ACC112 (cell line): ENCODE measurements around the gene DIRAS3.
A peak's percentile ranks its signal among the peaks of the same experiment; 100 is the strongest.

Experiments
- H2AFZ ChIP-seq: fragments of 200-600 bp; sonication (generic); one replicate; pipeline ENCODE4 v1.6.0; 2017; ENCODE audit warnings: antibody characterized with exemption, low read length; ENCODE audit not compliant: unreplicated experiment
- H3K27ac ChIP-seq: fragments of 200-600 bp; sonication (generic); 2 replicates; pipeline ENCODE4 v1.5.1; 2014; ENCODE audit warnings: low read depth, mild to moderate bottlenecking, antibody characterized with exemption, low read length, moderate library complexity
- H3K27me3 ChIP-seq: fragments of 200-600 bp; sonication (generic); 2 replicates; pipeline ENCODE4 v1.6.1; 2014; ENCODE audit warnings: mild to moderate bottlenecking, antibody characterized with exemption, low read length, moderate library complexity, mixed read lengths; ENCODE audit not compliant: insufficient read depth
- H3K36me3 ChIP-seq: fragments of 200-600 bp; sonication (generic); 2 replicates; pipeline ENCODE4 v1.6.1; 2016; ENCODE audit warnings: mild to moderate bottlenecking, antibody characterized with exemption, low read length, moderate library complexity, mixed read lengths; ENCODE audit not compliant: insufficient read depth
- H3K4me1 ChIP-seq: fragments of 200-600 bp; sonication (generic); one replicate; pipeline ENCODE4 v1.6.1; 2016; ENCODE audit warnings: low read length, mixed read lengths; ENCODE audit not compliant: insufficient read depth, unreplicated experiment, control insufficient read depth
- H3K4me3 ChIP-seq: fragments of 200-600 bp; sonication (generic); 2 replicates; pipeline ENCODE4 v1.5.1; 2014; ENCODE audit warnings: mild to moderate bottlenecking, low read depth, low read length
- H3K79me2 ChIP-seq: fragments of 200-600 bp; sonication (generic); one replicate; pipeline ENCODE4 v1.6.0; 2016; ENCODE audit warnings: low read length; ENCODE audit not compliant: control insufficient read depth, unreplicated experiment, insufficient read depth

Gene DIRAS3

DNA sequence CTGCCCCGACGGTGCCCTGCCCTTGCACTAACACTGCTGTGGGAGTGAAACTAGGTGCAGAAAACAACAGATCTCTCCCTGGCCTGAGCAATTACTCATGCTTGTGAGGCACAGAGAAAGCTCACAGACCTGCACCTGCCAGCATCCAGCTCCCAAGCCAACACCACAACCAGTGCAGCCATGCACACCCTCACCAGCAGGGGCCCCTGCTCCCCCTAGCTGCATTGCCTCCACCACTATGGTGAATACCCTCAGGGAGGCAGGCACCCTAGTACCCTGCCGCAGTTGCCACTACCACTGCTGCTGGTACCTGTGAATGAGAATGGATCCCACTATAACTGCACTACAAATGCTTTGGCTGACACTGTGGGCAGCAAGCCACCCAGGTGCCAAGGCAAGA, 7.1 kb upstream of the DIRAS3 start:
- no peak overlapping the region for H3K27ac ChIP-seq
- H3K4me3 ChIP-seq, result no peak overlapping the region

DNA sequence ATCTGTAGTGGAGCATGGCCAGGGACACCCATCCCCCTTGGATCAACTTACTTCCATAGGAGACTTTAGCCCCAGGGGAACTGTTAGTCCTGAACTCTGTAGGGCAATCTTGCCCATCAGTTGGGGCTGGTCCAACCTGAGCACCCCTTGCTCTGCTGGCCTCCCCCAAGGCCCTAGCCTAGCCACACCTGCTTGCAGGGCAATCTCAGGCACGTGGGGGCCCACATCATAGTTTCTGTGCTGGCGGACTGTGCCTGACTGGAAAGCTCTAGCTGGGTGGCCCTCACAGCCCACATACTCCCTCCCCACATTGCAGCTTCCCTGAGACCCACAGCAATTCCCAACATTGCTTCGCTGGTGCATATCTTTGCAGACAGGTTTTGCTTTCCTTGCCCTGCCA, 6.6 kb upstream of the DIRAS3 start:
- H3K79me2 ChIP-seq, result no peaks in the 10 kb centered on the region
- no peak overlapping the region for H2AFZ ChIP-seq
- no peaks in the 10 kb centered on the region for H3K36me3 ChIP-seq
- H3K4me3 ChIP-seq, result no peak overlapping the region
- no peaks in the 10 kb centered on the region for H3K27me3 ChIP-seq
- no peak overlapping the region for H3K27ac ChIP-seq
- no peaks in the 10 kb centered on the region for H3K4me1 ChIP-seq

More for the DNA sequence above, 7.1 kb upstream of the DIRAS3 start:
- Histone ChIP-seq H3K79me2 (no peaks in the 10 kb centered on the region), H3K4me1 (no peaks in the 10 kb centered on the region), H2AFZ (no peak overlapping the region), H3K27me3 (no peaks in the 10 kb centered on the region), H3K36me3 (no peaks in the 10 kb centered on the region)

DNA sequence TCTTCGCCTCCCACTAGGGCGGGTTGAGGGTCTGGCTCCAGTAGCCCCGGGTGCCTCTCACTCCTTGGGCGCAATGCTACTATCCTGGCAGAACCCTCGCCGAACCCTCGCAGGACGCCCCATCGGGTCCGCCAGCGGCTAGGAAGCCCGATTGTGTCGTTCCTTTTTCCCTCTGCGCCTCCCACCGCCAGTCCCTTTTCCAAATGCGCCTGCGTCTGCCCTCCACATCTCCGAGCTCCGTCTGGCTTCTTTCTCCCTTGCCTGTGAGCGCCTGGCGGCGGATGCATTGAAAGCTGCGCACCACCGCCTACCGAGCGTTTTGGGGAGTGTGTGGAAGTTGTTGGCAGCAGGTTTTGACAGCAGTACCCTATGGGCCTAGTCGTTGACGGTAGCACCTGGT, 1.0 kb upstream of the DIRAS3 start:
- Histone ChIP-seq H2AFZ (peak overlapping the region; percentile 10), H3K27me3 (no peaks in the 10 kb centered on the region), H3K4me1 (no peaks in the 10 kb centered on the region), H3K36me3 (no peaks in the 10 kb centered on the region), H3K4me3 (peak overlapping the region; percentile 70), H3K27ac (no peak overlapping the region), H3K79me2 (no peaks in the 10 kb centered on the region)

DNA sequence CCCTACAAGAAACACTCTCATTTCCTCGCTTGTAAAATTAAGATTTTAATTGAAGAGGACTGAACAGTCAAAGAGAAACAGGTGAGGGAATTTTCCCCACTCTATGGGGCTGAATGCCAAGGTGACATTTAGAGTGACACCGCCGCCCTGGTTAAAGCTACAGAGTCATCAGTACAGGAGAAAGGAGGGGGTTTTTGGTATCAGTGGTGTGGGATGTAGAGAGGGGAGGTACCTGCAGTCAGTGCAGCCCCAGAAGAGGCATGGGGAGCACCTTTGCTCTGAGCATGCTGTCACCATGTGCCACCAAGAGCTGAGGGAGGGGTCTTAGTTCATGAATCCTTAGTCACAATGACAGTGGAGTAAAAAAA, 2.8 kb downstream of the DIRAS3 start:
- Histone ChIP-seq H3K4me1 (no peaks in the 10 kb centered on the region), H2AFZ (no peak overlapping the region), H3K27ac (no peak overlapping the region), H3K4me3 (no peak overlapping the region), H3K36me3 (no peaks in the 10 kb centered on the region), H3K79me2 (no peaks in the 10 kb centered on the region), H3K27me3 (no peaks in the 10 kb centered on the region)

DNA sequence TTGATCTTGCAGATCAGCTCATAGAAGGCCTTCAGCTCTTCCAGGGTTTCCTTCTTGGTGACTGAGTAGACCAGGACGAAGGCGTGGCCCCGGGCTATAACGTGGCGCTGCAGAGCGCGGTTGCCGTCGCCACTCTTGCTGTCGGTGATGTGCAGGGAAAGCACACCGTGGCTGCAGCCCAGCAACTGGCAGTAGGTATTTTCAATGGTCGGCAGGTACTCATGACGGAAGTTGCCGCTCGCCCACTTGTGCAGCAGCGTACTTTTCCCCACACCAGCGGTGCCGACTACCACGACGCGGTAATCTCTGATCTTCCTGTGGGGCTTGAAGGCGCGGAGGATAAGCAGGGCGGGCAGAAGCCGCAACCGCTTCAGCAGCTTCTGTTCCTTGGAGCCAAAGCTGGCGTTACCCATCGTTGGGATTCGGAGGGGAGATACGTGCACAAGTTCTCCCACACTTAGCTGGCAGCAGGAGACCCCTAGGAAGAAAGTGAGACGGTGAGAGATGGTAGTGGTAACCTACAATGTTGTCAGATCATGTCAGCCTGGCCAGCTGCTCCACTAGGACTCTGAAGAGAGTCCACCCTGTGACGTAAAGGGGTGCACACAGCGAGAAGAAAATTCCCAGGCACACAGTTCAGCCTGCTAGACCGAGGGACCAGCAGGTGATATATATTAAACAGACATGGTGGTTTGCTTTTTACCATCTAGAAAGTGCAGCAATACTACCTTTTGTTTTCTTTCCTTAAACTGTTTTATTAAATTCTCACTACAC, 3.4 kb downstream of the DIRAS3 start:
- H3K4me1 ChIP-seq, result no peaks in the 10 kb centered on the region
- no peak overlapping the region for H3K27ac ChIP-seq
- no peaks in the 10 kb centered on the region for H3K79me2 ChIP-seq
- no peaks in the 10 kb centered on the region for H3K36me3 ChIP-seq
- H3K27me3 ChIP-seq, result no peaks in the 10 kb centered on the region
- no peak overlapping the region for H2AFZ ChIP-seq
- no peak overlapping the region for H3K4me3 ChIP-seq

DNA sequence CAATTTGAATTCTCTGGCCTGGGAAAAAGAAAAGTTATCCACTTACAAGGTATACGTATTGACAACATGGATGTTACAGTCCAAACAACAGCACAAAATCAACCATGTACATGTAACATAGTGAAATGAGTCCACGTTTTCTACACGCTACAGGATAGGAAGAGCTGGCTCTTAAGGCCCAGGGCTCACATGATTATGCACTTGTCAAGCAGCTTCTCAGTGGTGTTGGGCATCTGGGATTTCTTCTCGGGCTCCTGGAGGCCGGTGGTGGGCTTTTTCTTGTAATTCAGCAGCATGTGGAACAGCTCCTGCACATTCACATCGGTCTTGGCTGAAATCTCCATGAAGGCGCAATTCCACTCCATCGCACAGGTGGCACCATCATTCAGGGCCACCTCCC, 4.0 kb downstream of the DIRAS3 start:
- no peak overlapping the region for H3K27ac ChIP-seq
- H3K4me1 ChIP-seq, result no peaks in the 10 kb centered on the region
- H3K27me3 ChIP-seq, result no peaks in the 10 kb centered on the region
- no peaks in the 10 kb centered on the region for H3K36me3 ChIP-seq
- H3K79me2 ChIP-seq, result no peaks in the 10 kb centered on the region
- no peak overlapping the region for H3K4me3 ChIP-seq
- H2AFZ ChIP-seq, result no peak overlapping the region

DNA sequence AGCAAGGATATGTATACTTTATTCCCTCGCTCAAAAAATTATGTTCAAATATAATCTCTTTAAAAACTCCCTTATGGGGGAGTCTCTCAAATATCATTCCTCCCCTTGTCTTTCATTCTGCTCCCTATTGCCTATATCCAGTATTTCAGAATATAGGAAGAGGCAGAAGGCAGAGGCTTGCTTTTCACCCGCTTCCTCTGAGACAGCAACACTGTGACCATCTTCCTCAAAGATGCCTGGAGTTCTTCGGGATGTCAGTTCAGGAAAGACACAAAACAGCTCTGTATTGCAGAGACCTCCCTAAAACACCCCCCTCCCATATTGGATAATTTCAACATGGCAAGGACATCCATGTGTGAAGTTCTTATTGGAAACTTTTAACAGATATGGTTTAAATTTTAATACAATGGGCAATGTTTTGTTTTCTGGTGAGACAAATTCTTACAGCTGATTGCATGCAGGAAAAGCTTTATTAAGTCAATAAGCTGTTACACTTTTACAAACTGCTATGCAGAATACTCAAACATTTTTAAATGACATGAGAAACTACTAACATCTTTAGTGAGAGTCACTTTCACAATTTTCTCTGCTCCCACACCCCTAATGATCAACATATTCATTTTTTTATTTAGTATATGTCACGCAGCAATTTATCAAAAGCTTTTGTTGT, 4.8 kb downstream of the DIRAS3 start:
- H3K27ac ChIP-seq, result no peak overlapping the region
- H3K36me3 ChIP-seq, result no peaks in the 10 kb centered on the region
- H3K4me3 ChIP-seq, result no peak overlapping the region
- no peaks in the 10 kb centered on the region for H3K4me1 ChIP-seq
- no peak overlapping the region for H2AFZ ChIP-seq
- no peaks in the 10 kb centered on the region for H3K27me3 ChIP-seq
- H3K79me2 ChIP-seq, result no peaks in the 10 kb centered on the region

DNA sequence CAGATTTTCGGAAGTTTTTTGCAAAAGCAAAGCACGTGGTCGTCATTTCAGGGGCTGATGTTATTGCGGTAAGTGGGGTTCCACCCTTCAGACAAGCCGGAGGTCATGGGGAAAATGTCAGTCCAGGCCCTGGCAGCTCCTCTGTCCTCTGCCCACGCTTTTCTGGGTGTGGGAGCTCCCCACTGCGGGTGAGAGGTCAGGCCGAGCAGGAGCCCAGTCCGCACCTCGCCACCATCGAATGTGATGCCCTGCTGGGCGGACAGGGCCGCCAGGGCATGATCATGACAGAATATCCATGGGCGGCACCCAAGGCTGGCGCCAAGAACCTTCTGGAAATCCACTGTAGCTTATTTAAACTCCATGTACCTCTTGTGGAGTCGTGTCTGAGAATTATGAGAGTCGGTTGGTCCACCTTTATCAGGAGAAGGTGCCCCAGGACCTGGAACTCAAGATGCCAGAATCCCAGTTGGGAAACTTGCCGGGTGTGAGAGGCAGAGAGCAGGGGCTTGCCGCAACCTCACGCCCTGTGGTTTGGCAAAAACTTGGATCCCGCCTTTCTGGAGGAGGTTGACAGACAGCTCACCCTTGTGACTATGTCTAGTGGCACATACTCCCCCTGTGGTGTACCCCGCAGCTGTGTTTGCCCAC, 6.9 kb downstream of the DIRAS3 start:
- no peak overlapping the region for H3K4me3 ChIP-seq
- no peaks in the 10 kb centered on the region for H3K4me1 ChIP-seq
- H3K79me2 ChIP-seq, result no peaks in the 10 kb centered on the region
- no peak overlapping the region for H3K27ac ChIP-seq
- H3K36me3 ChIP-seq, result no peaks in the 10 kb centered on the region
- H3K27me3 ChIP-seq, result no peaks in the 10 kb centered on the region
- H2AFZ ChIP-seq, result no peak overlapping the region

DNA sequence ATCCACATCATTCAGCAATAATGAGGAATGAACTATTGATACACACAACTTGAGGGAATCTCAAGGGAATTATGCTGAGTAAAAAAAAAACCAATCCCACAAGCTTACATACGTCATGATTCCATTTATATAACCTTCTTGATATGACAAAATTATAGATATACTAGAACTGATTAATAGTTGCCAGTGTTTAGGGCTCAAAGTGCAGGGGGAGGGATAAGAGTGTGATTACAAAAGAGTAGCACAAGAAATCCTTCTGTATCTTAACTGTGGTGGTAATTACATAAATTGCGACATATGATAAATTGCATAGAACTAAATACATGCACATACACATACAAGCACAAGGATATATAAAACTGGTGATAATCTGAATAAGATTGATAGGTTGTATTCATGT, 13.5 kb downstream of the DIRAS3 start:
- Histone ChIP-seq H3K79me2 (no peaks in the 10 kb centered on the region), H3K27me3 (no peaks in the 10 kb centered on the region), H3K27ac (no peak overlapping the region), H2AFZ (no peak overlapping the region), H3K36me3 (no peaks in the 10 kb centered on the region), H3K4me1 (no peaks in the 10 kb centered on the region), H3K4me3 (no peak overlapping the region)

DNA sequence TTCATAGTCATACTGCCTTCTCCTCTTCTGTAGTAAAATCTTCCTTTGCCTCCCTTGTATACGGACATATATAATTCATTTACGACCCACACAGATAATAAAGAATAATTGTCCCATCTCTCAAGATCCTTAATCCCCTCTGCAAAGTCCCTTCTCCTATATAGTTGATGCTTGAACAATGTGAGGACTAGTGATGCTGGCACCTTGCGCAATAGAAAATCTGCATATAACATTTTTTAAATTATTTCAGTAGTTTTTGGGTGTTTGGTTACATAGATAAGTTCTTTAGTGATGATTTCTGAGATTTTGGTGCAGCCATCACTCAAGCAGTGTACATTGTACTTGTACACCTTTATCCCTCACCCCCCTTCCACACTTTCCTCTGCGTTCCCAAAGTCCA, 21.0 kb downstream of the DIRAS3 start:
- Histone ChIP-seq H3K79me2 (no peaks in the 10 kb centered on the region), H3K27ac (no peak overlapping the region), H3K4me3 (no peak overlapping the region), H3K36me3 (no peaks in the 10 kb centered on the region), H2AFZ (no peak overlapping the region), H3K27me3 (no peaks in the 10 kb centered on the region), H3K4me1 (no peaks in the 10 kb centered on the region)

DNA sequence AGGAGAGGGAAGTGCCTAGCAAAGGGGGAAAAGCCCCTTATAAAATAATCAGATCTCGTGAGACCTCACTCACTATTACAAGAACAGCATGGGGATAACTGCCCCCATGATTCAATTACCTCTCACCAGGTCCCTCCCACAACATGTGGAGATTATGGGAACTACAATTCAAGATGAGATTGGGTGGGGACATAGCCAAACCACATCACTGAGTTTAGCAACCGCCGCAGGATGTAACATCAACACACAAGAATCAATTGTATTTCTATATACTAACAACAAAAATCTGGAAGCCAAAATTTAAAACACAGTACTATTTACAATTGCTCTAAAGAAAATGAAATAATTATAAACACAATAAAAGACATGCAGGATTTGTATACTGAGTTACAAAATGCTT, 21.9 kb downstream of the DIRAS3 start:
- H3K36me3 ChIP-seq, result no peaks in the 10 kb centered on the region
- no peaks in the 10 kb centered on the region for H3K79me2 ChIP-seq
- no peak overlapping the region for H3K27ac ChIP-seq
- H3K4me1 ChIP-seq, result no peaks in the 10 kb centered on the region
- no peak overlapping the region for H2AFZ ChIP-seq
- no peaks in the 10 kb centered on the region for H3K27me3 ChIP-seq
- no peak overlapping the region for H3K4me3 ChIP-seq
